SK-N-SH (cell line): ENCODE data around the gene USP12.

Experiments used
- CHD2 ChIP-seq: fragments of 150-350 bp; IDR thresholded peaks from 2 replicates; pipeline ENCODE4 v1.6.1; 2018; ENCODE audit warnings: low read length; ENCODE audit not compliant: partially characterized antibody
- CTCF ChIP-seq: fragments of 200-600 bp; sonication (generic); IDR thresholded peaks from 2 replicates; pipeline ENCODE4 v1.6.1; 2017; ENCODE audit warnings: antibody characterized with exemption, mild to moderate bottlenecking, moderate library complexity
- FOXM1 ChIP-seq: IDR thresholded peaks from 2 replicates; pipeline ENCODE4 v1.4.0; 2012; ENCODE audit warnings: low read depth, mild to moderate bottlenecking
- MAX ChIP-seq: IDR thresholded peaks from 2 replicates; pipeline ENCODE4 v1.4.0; 2012; ENCODE audit warnings: low read depth
- MEF2A ChIP-seq: IDR thresholded peaks from 2 replicates; pipeline ENCODE4 v1.4.0; 2012; ENCODE audit warnings: low read depth, borderline replicate concordance
- NFIC ChIP-seq: IDR thresholded peaks from 2 replicates; pipeline ENCODE4 v1.4.0; 2012; ENCODE audit warnings: borderline replicate concordance
- NRF1 ChIP-seq: IDR thresholded peaks from 2 replicates; pipeline ENCODE4 v1.6.1; 2012; ENCODE audit warnings: low read depth, mild to moderate bottlenecking, low read length
- POLR2AphosphoS5 ChIP-seq: IDR thresholded peaks from 2 replicates; pipeline ENCODE4 v1.6.1; 2012; ENCODE audit warnings: low read depth, low read length
- RAD21 ChIP-seq: IDR thresholded peaks from 2 replicates; pipeline ENCODE4 v1.6.1; 2012; ENCODE audit warnings: mild to moderate bottlenecking, low read length
- REST ChIP-seq: IDR thresholded peaks from 2 replicates; pipeline ENCODE4 v1.6.1; 2012; ENCODE audit warnings: mild to moderate bottlenecking, low read depth, low read length, moderate library complexity
- YY1 ChIP-seq: IDR thresholded peaks from 2 replicates; pipeline ENCODE4 v1.4.0; 2012; ENCODE audit warnings: low read depth, mild to moderate bottlenecking

GRCh38 chr13:27024776-27025492, 146.7 kb downstream of the USP12 start:
- no peak for TF ChIP-seq POLR2AphosphoS5
- no peak for TF ChIP-seq YY1
- TF ChIP-seq REST: no peak
- TF ChIP-seq NFIC: no peak
- TF ChIP-seq RAD21: no peak
- no peak for TF ChIP-seq MEF2A
- no peak for TF ChIP-seq CTCF
- TF ChIP-seq CHD2: no peak
- TF ChIP-seq MAX: no peak
- no peak for TF ChIP-seq NRF1
- no peak for TF ChIP-seq FOXM1
